ENCODE results near the gene RUVBL2.

The RUVBL2 gene

GRCh38 chr19:48993175-48994034 is at the start of gene RUVBL2, which contains the start of gene GYS1:
Gene RUVBL2 (plus strand): TSS chr19:48993887. CDS start chr19:48993912, 25 bp downstream.
Gene GYS1 (minus strand): TSS chr19:48993309. CDS start chr19:48993112, 197 bp downstream.
- DNase-seq = peak; percentile 99

GRCh38 chr19:48945415-48945814 is 48.3 kb upstream of the RUVBL2 start:
- DNase-seq = no peak

- DNase-seq = no peak
These were observed 47.9 kb upstream of the RUVBL2 start for GRCh38 chr19:48945817-48946216.

GRCh38 chr19:48946463-48947257 is 47.0 kb upstream of the RUVBL2 start:
- DNase-seq = no peak

GRCh38 chr19:48947258-48947542 is 46.5 kb upstream of the RUVBL2 start:
- no peak for DNase-seq

- no peak for DNase-seq
These were observed 43.5 kb upstream of the RUVBL2 start for GRCh38 chr19:48950159-48950558.

GRCh38 chr19:48950830-48951519 is 42.7 kb upstream of the RUVBL2 start:
- DNase-seq = no peak

GRCh38 chr19:48953141-48953540 is 40.5 kb upstream of the RUVBL2 start:
- DNase-seq = no peak

GRCh38 chr19:48953990-48954594 is 39.6 kb upstream of the RUVBL2 start:
- no peak for DNase-seq

GRCh38 chr19:48954595-48955307 is 38.9 kb upstream of the RUVBL2 start, which contains the start of gene BAX:
Gene BAX (plus strand): TSS chr19:48954875. CDS start chr19:48954929, 54 bp downstream.
- peak; percentile 88 for DNase-seq

GRCh38 chr19:48955308-48955958 is 38.3 kb upstream of the RUVBL2 start:
- no peak for DNase-seq

- DNase-seq = no peak
These were observed 35.7 kb upstream of the RUVBL2 start for GRCh38 chr19:48958006-48958405.

- DNase-seq = no peak
These were observed 34.1 kb upstream of the RUVBL2 start for GRCh38 chr19:48959341-48960239.

GRCh38 chr19:48961051-48961649 is 32.5 kb upstream of the RUVBL2 start:
- DNase-seq = no peak

GRCh38 chr19:48961673-48962028 is 32.0 kb upstream of the RUVBL2 start:
- no peak for DNase-seq

- DNase-seq = peak; percentile 50
These were observed 31.4 kb upstream of the RUVBL2 start for GRCh38 chr19:48962029-48962848.

- no peak for DNase-seq
These were observed 30.9 kb upstream of the RUVBL2 start for GRCh38 chr19:48962849-48963165.

- peak; percentile 59 for DNase-seq
These were observed 30.1 kb upstream of the RUVBL2 start for GRCh38 chr19:48963371-48964204.
